Stimulated activated CD8-positive, alpha-beta memory T cell treated with anti-CD3 and anti-CD28 coated beads, Interleukin-12 subunit alpha, Interleukin-12 subunit beta, amount 100 ng/mL, for 24 hours (primary cell): ENCODE data around the gene BLOC1S3.

ENCODE experiments used
- DNase-seq: peaks from one replicate; pipeline ENCODE4 v3.0.0-alpha.2; 2020; ENCODE audit errors: extremely low read depth

The BLOC1S3 gene

GRCh38 chr19:45161738-45162607 is 16.6 kb upstream of the BLOC1S3 start:
- no peak for DNase-seq

DNA sequence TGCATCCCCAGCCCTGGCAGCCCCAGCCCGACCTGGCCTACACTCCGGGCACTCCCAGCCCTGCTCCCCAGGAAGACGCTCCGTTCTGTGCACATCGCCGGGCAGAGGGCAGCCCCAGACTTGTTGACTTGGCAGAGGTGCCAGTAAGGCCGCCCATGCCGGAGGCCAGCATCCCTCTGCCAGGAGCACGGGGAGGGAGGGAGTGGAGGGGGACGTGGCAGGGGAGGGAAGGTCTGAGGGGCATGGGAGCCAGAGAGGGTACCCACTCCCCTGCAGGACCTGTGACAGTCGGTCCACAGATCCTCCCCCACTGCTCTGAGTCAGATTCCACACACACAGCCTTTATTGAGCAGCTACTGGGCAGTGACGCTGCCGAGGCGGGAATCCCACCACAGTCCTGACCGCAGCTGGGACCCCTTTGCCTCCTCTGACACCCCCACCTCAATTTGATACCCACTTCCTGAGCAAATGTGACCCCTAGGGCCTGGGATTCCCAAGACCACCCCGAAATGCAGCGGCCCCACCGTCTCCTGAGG is 15.9 kb upstream of the BLOC1S3 start:
- DNase-seq, result no peak

DNA sequence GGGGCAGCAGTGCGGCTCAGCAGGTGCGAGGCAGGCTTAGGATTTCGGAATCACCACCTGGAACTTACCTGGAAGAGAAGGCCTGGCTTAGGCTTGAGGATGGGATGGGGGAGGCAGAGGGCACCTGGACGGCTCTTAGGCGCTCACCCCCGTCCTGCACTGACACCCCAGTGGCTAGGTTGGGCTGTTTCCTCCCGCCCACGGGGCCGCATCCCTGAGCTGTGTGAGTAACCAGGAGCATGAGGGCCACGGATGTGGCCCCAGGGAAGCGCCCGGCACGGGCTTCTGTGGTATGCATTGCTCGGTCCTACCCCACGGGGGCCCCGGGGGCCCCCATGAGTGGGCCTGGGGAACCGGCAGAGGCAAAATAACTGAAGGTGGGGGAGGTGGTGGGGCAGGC is 15.4 kb upstream of the BLOC1S3 start:
- DNase-seq, result no peak

GRCh38 chr19:45163751-45164460 is 14.7 kb upstream of the BLOC1S3 start:
- DNase-seq, result no peak

GRCh38 chr19:45164577-45165335 is 13.8 kb upstream of the BLOC1S3 start:
- DNase-seq, result no peak

- DNase-seq, result no peak
These were observed 11.8 kb upstream of the BLOC1S3 start for GRCh38 chr19:45166723-45167252.

- DNase-seq, result no peak
These were observed 9.7 kb upstream of the BLOC1S3 start for GRCh38 chr19:45168767-45169351.

GRCh38 chr19:45169602-45170001 is 9.0 kb upstream of the BLOC1S3 start:
- no peak for DNase-seq

DNA sequence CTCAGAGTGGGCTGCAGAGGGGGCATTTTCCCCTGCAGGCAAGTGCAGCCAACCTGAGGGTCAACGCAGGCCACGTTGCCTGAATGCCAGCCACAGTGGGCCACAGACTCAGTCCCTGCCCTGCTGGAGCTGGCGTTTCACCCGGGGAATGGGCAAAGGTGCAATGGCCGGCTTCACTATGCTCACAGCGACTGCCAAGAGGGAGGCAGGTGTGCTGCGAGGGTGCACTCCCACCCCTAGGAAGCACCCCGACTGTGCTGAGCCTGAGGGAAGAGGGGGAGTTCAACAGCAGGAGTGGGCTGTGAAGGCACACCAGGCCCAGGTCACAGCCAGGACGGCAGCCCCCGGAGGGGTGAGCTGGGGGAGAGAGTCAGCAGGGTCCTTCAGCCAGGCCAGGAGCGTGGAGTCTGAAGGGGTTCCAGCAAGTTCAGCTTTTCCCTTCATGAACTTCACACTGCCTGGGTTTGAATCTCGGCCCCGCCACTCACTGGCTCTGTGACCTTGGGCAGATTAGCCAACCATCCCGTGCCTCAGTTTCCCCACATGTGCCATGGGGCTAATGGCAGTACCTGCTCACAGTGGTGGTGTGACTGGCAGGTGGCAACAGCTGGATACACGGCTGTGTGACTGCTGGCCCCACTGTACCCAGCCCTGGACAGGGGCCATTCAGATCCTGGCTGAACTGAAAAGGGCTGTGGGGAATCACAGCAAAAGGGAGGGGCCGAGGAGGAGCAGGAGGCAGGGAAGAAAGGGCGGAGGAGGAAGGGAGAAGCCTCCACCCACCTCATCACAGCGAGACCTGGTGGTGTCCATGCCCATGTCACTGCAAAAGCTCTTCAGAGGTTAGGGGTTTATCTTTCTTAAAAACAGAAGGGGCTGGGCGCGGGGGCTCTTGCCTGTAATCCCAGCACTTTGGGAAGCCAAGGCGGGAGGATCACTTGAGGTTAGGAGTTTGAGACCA is 8.2 kb upstream of the BLOC1S3 start:
- no peak for DNase-seq

GRCh38 chr19:45171211-45171623 is 7.4 kb upstream of the BLOC1S3 start:
- DNase-seq, result no peak

GRCh38 chr19:45172173-45172572 is 6.4 kb upstream of the BLOC1S3 start:
- no peak for DNase-seq

DNA sequence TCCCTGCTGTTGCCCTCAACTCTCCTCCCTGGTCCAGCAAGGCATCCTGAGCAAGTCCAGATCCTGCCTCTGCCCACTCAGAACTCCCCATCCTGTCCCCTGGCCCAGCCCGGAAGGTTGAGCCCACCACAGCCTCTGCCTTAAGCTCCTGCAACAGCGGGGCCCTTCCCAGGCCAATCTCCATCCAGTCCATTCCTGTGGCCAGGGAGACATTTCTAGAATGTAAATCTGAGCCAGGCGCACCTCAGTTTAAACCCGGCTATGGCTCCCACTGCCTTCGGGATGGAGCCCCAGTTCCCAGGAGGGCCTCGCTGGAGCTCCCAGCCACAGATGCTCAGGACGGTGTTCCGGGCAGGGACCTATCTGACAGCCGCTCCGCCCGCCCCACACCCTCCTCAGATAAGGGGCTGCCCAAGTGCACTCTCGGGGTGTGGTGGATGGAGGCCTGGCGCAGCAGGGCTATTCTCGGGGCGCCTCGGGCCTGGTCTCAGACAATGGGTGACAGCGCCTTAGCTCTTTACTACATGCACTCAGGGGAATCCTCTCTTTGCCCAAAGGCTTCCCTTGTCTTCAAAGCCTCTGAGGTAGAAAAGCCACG is 5.9 kb upstream of the BLOC1S3 start:
- DNase-seq, result no peak

DNA sequence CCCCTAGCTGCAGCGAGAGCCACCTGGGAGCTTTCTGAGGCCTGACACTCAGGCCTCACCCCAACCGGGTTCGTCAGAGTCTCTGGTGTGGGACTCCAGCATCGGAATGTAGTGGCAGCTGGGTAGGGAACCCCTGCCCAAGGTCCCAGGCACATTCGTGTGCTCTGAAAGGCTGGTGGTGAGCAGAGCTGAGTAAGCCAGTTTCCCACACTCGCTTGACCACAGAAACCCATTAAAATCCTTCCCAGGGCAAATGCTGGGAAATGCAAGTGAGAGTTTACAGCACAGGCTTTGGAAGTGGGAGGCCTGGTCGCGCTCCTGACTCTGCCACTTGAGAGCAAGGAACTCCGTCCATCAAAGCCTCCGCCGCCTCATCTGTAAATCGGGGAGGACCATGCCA is 4.8 kb upstream of the BLOC1S3 start:
- no peak for DNase-seq

DNA sequence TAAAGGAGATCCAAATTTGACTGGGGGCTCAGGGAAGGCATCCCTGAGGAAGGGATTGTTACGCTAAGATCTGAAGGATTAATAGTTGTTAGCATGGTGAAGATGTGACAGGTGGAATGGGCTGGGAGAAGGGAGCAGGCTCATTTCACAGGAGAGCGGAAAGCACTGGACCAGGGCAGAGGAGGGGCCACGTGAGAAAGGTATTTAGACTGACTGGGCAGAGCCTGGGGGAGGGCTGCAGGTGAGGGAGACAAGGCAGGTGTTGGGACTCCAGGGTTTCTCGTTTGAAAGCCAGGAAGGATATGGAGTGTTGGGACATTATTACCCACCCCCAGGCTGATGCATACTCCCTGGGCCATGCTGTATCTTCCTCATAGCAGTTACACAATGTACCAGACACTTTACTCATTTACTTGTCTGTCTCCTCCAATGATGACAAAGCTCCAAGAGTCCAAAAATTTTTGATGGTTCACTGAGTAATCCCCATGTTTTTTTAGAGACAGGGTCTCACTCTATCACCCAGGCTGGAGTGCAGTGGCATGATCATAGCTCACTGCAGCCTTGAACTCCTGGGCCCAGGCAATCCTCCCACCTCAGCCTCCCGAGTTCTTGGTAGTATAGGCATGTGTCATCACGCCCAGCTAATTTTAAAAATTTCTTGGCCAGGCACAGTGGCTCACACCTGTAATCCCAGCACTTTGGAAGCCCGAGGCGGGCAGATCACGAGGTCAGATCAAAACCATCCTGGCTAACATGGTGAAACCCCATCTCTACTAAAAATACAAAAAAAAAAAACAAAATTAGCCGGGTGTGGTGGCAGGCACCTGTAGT is 2.9 kb upstream of the BLOC1S3 start:
- DNase-seq, result no peak

GRCh38 chr19:45177817-45178261 is 745 bp upstream of the BLOC1S3 start, which contains the start of gene TRAPPC6A:
TRAPPC6A (minus strand) TSS chr19:45178237; CDS start chr19:45178218, 19 bp downstream.
- no peak for DNase-seq

DNA sequence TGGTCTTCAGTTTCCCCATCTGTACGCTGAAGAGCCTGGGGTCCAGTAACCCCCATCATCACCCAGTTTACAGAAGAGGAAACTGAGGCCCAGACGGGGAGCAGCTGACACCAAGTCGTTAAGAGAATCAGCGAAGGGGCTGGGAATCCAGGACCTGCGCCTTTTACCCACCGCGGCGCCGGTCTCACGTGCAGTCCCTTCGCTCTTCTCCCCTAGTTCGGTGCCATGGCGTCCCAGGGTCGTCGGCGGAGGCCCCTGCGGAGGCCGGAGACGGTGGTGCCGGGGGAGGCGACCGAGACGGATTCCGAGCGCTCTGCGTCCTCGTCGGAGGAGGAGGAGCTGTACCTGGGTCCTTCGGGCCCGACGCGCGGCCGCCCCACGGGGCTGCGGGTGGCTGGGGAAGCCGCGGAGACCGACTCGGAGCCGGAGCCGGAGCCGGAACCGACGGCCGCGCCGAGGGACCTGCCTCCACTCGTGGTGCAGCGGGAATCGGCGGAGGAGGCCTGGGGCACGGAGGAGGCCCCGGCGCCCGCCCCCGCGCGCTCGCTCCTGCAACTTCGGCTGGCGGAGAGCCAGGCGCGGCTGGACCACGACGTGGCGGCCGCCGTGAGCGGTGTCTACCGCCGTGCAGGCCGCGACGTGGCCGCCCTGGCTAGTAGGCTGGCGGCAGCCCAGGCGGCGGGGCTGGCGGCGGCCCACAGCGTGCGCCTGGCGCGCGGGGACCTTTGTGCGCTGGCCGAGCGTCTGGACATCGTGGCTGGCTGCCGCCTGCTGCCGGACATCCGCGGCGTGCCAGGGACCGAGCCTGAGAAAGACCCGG is 698 bp downstream of the BLOC1S3 start:
- DNase-seq, result no peak

- no peak for DNase-seq
These were observed 1.3 kb downstream of the BLOC1S3 start for GRCh38 chr19:45179892-45180370.

DNA sequence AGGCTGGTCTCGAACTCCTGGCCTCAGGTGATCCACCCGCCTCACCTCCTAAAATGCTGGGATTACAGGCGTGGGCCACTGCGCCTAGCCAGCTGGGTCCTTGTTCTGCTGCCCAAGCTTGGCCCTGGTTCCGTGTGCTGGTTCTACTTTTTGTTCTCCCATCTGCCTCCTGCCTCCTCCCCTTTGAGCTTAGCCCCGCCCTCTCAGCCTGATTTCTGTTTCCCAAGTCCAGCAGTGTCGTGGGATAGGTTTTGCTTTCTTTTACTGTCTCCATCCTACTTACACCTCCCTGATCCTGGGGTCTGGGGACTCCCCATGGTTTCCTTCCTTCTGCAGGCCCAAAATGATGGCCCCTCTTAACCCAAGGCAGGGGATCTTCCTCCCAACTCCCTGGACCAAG is 2.4 kb downstream of the BLOC1S3 start:
- no peak for DNase-seq
